Activated T-cell treated with anti-CD3 and anti-CD28 coated beads, Interleukin-2, amount 50 U/mL, for 72 hours (primary cell): ENCODE data around the gene BTBD9. TPM values are rescaled to one million over a fixed set of nuclear protein-coding genes. Genes with fewer than 3 reads are reported as not detected.

Experiments
- ATAC-seq, 2 donors: fragments of 150-1000 bp; cut with Tn5 transposase; replicated peaks in 1 of 2; 2 replicates each; pipeline ENCODE4 v1.10.0; 2021; ENCODE audit warnings: moderate library complexity in 2 of 2, mild to moderate bottlenecking in 1 of 2
- DNase-seq, 2 donors: peaks; one replicate each; pipeline ENCODE4 v3.0.0; 2021 to 2022; ENCODE audit warnings: mixed read lengths in 1 of 2
- H3K27ac Mint-ChIP-seq: one replicate; pipeline ENCODE4 v1.8.0; 2022; ENCODE audit warnings: mild to moderate bottlenecking, moderate library complexity, mixed read lengths
- H3K27me3 Mint-ChIP-seq: one replicate; pipeline ENCODE4 v1.8.0; 2022; ENCODE audit warnings: low read depth, mixed read lengths
- H3K36me3 Mint-ChIP-seq, 2 donors: one replicate each; pipeline ENCODE4 v1.8.0; 2022; ENCODE audit warnings: mixed read lengths in 2 of 2, mild to moderate bottlenecking in 1 of 2; ENCODE audit not compliant: insufficient read depth in 2 of 2
- H3K4me1 Mint-ChIP-seq: one replicate; pipeline ENCODE4 v1.8.0; 2022; ENCODE audit warnings: low read depth, mixed read lengths
- H3K4me3 Mint-ChIP-seq, 2 donors: one replicate each; pipeline ENCODE4 v1.8.0; 2022; ENCODE audit warnings: mild to moderate bottlenecking in 2 of 2, mixed read lengths in 2 of 2, moderate library complexity in 2 of 2
- H3K9me3 Mint-ChIP-seq, 2 donors: one replicate each; pipeline ENCODE4 v1.8.0; 2022; ENCODE audit warnings: mixed read lengths in 2 of 2
- total RNA-seq, 2 donors: library from RNA; stranded (reverse); gene quantifications; one replicate each; pipeline ENCODE4 v1.2.3, GENCODE V29; 2022

BTBD9 gene
- total RNA-seq, 2 donors from 2014 or later: 19.8 to 24.9 TPM

GRCh38 chr6:38144365-38144945 lies 495.3 kb downstream of the BTBD9 start:
- Mint-ChIP-seq H3K27ac (no peak overlapping the region), H3K4me3 (no peak overlapping the region), H3K4me1 (peaks cover 10% of the 10 kb centered on the region), H3K9me3 (no peaks in the 10 kb centered on the region), H3K27me3 (no peaks in the 10 kb centered on the region), H3K36me3 (no peaks in the 10 kb centered on the region)
- ATAC-seq (no peak), DNase-seq (no peak)

- ATAC-seq: no peak
- Mint-ChIP-seq H3K9me3 (no peaks in the 10 kb centered on the region), H3K27me3 (no peaks in the 10 kb centered on the region), H3K4me3 (no peak overlapping the region), H3K27ac (peak overlapping the region; percentile 72), H3K36me3 (no peaks in the 10 kb centered on the region), H3K4me1 (peaks cover 10% of the 10 kb centered on the region)
- no peak for DNase-seq
These were observed 496.3 kb downstream of the BTBD9 start for GRCh38 chr6:38143191-38144150.

GRCh38 chr6:38142178-38142902 lies 497.4 kb downstream of the BTBD9 start:
- no peaks in the 10 kb centered on the region for H3K9me3 Mint-ChIP-seq
- peaks cover 10% of the 10 kb centered on the region for H3K4me1 Mint-ChIP-seq
- ATAC-seq: peak in 1 of 2 donors; percentile 21

GRCh38 chr6:38141716-38142115 lies 498.0 kb downstream of the BTBD9 start:
- Mint-ChIP-seq H3K4me3 (no peak overlapping the region), H3K9me3 (no peaks in the 10 kb centered on the region), H3K27ac (no peak overlapping the region), H3K27me3 (no peaks in the 10 kb centered on the region), H3K36me3 (no peaks in the 10 kb centered on the region), H3K4me1 (peaks cover 10% of the 10 kb centered on the region)
- DNase-seq (no peak), ATAC-seq (no peak)

More at GRCh38 chr6:38142178-38142902, 497.4 kb downstream of the BTBD9 start:
- Mint-ChIP-seq H3K27ac (no peak overlapping the region), H3K4me3 (no peak overlapping the region), H3K27me3 (no peaks in the 10 kb centered on the region), H3K36me3 (no peaks in the 10 kb centered on the region)
- DNase-seq: no peak

DNA sequence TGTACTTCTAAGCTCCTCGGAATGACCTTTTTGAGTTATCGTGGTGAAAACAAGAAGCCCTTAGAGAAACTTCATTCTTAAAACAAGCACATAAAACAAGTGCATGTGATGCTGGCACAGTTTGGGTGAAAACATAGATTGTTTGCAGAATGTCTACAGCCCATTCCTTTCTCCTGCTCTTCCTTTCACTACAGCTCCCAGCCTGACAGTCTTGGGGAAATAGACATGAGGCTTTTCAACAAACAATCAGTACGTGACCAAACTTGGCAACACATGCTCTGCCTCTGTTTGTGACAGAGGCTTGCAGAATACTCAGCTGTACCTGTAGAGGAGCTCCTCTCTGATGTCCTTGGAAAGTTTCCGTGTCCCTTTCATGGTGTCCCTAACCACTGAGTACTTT lies 498.6 kb downstream of the BTBD9 start:
- H3K4me3 Mint-ChIP-seq: no peak overlapping the region
- no peaks in the 10 kb centered on the region for H3K27me3 Mint-ChIP-seq
- peaks cover 10% of the 10 kb centered on the region for H3K4me1 Mint-ChIP-seq
- peak overlapping the region; percentile 2 for H3K27ac Mint-ChIP-seq
- H3K36me3 Mint-ChIP-seq: no peaks in the 10 kb centered on the region
- H3K9me3 Mint-ChIP-seq: no peaks in the 10 kb centered on the region
- no peak for ATAC-seq
- DNase-seq: no peak

DNA sequence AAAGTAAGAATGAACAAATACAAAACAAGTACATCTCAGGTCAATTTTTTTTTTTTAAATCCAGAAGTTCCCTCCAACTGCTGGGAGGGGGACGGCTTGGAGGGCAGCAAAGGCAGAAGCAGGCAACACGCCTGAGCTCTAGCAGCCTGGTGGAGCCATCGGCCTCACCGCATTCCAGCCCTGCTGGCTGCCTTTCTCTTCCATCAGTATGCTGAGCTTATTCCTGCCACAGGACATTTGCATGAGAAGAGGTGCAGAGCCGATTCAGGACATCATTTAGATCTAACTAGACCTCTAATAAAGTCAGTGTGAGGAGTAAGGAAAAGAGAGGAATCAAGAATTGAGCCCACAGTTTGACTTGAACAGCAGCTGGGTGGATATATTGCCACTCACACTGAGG lies 501.4 kb downstream of the BTBD9 start:
- no peak for ATAC-seq

GRCh38 chr6:38137608-38138265 lies 502.0 kb downstream of the BTBD9 start:
- no peak for DNase-seq
- Mint-ChIP-seq H3K27ac (peak overlapping the region; percentile 20), H3K36me3 (peaks cover 0 to 3% of the 10 kb centered on the region in 2 donors), H3K27me3 (no peaks in the 10 kb centered on the region), H3K9me3 (no peaks in the 10 kb centered on the region), H3K4me3 (no peak overlapping the region), H3K4me1 (peaks cover 16% of the 10 kb centered on the region)
- no peak for ATAC-seq

More for the DNA sequence above, 501.4 kb downstream of the BTBD9 start:
- H3K4me1 Mint-ChIP-seq: peaks cover 10% of the 10 kb centered on the region
- peaks cover 0 to 3% of the 10 kb centered on the region in 2 donors for H3K36me3 Mint-ChIP-seq
- H3K27me3 Mint-ChIP-seq: no peaks in the 10 kb centered on the region
- no peak overlapping the region for H3K4me3 Mint-ChIP-seq
- no peak overlapping the region for H3K27ac Mint-ChIP-seq
- no peak for DNase-seq
- no peaks in the 10 kb centered on the region for H3K9me3 Mint-ChIP-seq

- no peak overlapping the region for H3K4me3 Mint-ChIP-seq
- ATAC-seq (no peak), DNase-seq (no peak)
- no peaks in the 10 kb centered on the region for H3K27me3 Mint-ChIP-seq
- peaks cover 0 to 3% of the 10 kb centered on the region in 2 donors for H3K36me3 Mint-ChIP-seq
- H3K9me3 Mint-ChIP-seq: no peaks in the 10 kb centered on the region
- no peak overlapping the region for H3K27ac Mint-ChIP-seq
- peaks cover 19% of the 10 kb centered on the region for H3K4me1 Mint-ChIP-seq
These were observed 503.2 kb downstream of the BTBD9 start for GRCh38 chr6:38136547-38136946.

GRCh38 chr6:38134704-38135088 lies 505.0 kb downstream of the BTBD9 start:
- ATAC-seq: no peak
- H3K9me3 Mint-ChIP-seq: no peaks in the 10 kb centered on the region
- H3K4me1 Mint-ChIP-seq: peaks cover 33% of the 10 kb centered on the region
- H3K27me3 Mint-ChIP-seq: no peaks in the 10 kb centered on the region
- DNase-seq: no peak
- H3K4me3 Mint-ChIP-seq: no peak overlapping the region
- H3K27ac Mint-ChIP-seq: peak overlapping the region; percentile 39
- peaks cover 2 to 10% of the 10 kb centered on the region in 2 donors for H3K36me3 Mint-ChIP-seq

DNA sequence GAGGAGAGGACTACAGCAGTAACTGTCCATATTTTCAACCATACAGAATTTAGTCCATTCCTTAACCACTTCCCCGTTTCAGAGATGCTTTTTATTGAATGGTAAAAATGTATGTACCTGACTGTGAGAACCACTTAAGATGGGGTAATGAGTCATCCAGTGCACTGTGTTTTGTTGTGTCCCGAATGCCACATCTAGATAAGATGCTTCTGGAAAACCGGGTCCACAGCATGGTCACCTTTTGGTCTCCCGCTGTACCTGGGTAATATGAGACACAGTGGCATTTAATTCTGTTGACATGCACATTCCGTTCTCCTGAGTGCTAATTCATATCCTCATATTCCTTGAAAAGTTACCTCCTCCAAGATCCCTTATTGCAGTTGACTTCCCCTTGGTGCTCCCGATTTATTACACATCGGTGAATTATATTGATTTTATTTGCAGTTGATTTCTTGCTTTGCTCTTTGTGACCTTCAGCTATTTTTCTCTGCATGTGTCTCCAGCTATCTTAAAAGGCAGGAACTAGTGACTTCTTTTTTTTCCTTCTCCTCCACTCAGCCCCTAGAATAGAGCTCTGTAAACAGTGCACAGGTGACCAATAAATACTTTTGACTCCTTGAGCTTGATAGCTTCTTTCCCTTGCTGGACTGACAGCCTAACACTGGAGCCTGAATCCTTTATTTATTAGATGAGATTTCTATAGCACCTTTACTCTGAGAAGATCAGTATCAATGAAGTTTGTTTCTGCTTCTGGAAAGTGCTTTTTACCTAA lies 505.6 kb downstream of the BTBD9 start:
- no peak overlapping the region for H3K4me3 Mint-ChIP-seq
- no peaks in the 10 kb centered on the region for H3K27me3 Mint-ChIP-seq
- no peaks in the 10 kb centered on the region for H3K9me3 Mint-ChIP-seq
- no peak for DNase-seq
- H3K4me1 Mint-ChIP-seq: peaks cover 38% of the 10 kb centered on the region
- H3K27ac Mint-ChIP-seq: peak overlapping the region; percentile 39
- ATAC-seq: no peak
- H3K36me3 Mint-ChIP-seq: peaks cover 2 to 14% of the 10 kb centered on the region in 2 donors

- Mint-ChIP-seq H3K27ac (peak overlapping the region; percentile 98), H3K36me3 (peaks cover 4 to 16% of the 10 kb centered on the region in 2 donors), H3K9me3 (peaks cover 0 to 2% of the 10 kb centered on the region in 2 donors), H3K4me1 (peaks cover 49% of the 10 kb centered on the region), H3K27me3 (no peaks in the 10 kb centered on the region), H3K4me3 (peak overlapping the region; percentile 36 to 88)
- ATAC-seq (peak; percentile 92 to 95), DNase-seq (peak; percentile 6 to 12)
These were observed 508.2 kb downstream of the BTBD9 start for GRCh38 chr6:38131527-38131965.

DNA sequence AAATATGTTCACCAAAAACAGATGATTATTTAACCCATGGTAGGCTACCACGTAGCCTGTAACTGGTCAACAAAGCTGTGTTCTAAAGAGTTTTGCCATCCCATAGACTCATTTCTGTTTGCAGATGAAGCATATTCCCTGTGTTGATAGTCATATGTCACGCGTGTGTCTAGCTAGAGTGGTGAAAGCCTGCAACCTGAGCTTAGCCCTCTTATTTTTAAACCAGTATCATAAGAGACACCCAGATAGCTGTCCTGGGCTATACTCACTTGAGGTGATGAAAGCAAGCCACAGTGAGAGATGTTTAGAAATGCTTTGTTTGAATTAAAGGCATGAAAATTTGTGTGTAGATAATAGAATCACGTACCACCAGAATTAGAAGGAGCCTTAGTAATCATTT lies 512.4 kb downstream of the BTBD9 start:
- Mint-ChIP-seq H3K27ac (no peak overlapping the region), H3K4me3 (no peak overlapping the region), H3K4me1 (peaks cover 41% of the 10 kb centered on the region), H3K36me3 (peaks cover 9 to 23% of the 10 kb centered on the region in 2 donors), H3K27me3 (no peaks in the 10 kb centered on the region), H3K9me3 (peaks cover 0 to 2% of the 10 kb centered on the region in 2 donors)
- ATAC-seq (no peak), DNase-seq (no peak)
